ENCODE data around the gene PARVG. TPM values are rescaled to one million over a fixed set of nuclear protein-coding genes. Genes with fewer than 3 reads are reported as not detected.

Gene PARVG
- polyA plus RNA-seq, 1 donor (not counting 4 experiments of a cell fraction or from before 2014, with no cell fraction given) = not detected

GRCh38 chr22:44133161-44133560 lies 47.6 kb upstream of the PARVG start:
- TF ChIP-seq EZH2 (IDR thresholded peaks at IDR 0.05; ENCODE audit: low read length) = no peak
- TF ChIP-seq, protein P1, sequence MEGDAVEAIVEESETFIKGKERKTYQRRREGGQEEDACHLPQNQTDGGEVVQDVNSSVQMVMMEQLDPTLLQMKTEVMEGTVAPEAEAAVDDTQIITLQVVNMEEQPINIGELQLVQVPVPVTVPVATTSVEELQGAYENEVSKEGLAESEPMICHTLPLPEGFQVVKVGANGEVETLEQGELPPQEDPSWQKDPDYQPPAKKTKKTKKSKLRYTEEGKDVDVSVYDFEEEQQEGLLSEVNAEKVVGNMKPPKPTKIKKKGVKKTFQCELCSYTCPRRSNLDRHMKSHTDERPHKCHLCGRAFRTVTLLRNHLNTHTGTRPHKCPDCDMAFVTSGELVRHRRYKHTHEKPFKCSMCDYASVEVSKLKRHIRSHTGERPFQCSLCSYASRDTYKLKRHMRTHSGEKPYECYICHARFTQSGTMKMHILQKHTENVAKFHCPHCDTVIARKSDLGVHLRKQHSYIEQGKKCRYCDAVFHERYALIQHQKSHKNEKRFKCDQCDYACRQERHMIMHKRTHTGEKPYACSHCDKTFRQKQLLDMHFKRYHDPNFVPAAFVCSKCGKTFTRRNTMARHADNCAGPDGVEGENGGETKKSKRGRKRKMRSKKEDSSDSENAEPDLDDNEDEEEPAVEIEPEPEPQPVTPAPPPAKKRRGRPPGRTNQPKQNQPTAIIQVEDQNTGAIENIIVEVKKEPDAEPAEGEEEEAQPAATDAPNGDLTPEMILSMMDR (optimal IDR thresholded peaks at IDR 0.05 in 1 of 3, IDR thresholded peaks at IDR 0.05 in 1 of 3, conservative IDR thresholded peaks at IDR 0.05 in 1 of 3; ENCODE audit: extremely low read depth in 1 of 3, insufficient read depth in 2 of 3, low read length in 3 of 3) = no peak
- FAIRE-seq = no peak
- dilution Hi-C loops (cut with MboI; ENCODE audit: extremely low pct_ligation_motif_present, low sequenced_read_pairs) = no loop called here

DNA sequence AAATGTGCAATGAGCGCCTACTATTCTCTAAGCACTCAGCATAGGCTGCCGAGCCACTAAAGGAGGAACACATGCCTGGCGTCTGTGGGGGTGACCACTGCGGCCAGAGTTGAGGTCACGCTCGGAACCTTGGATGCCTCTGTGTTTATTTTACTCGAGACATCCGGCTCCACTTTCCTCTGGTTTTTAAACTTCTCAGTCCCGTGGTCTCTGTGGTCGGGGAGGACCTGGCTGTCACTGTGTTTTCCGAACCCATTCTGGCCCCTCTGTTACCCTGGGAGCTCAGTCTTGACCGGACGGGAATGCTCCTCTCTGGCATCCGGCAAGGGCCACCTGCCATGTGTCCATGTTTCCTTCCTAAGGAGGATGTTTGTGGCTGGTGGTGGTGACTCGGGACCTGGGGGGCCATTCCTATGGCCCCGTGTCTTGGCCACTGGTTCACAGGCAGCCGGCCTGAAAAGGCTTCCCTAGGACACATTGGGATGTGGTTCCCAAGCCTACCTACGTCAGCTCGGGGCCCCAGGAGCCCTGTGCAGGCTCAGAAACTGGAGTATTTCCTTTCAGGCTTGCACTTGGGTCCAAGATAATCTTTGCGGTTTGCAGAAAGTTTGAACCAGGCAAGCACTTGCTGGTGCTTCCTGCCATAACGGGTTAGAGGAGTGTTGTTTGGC lies 46.7 kb upstream of the PARVG start:
- dilution Hi-C loops (cut with MboI; ENCODE audit: extremely low pct_ligation_motif_present, low sequenced_read_pairs) = no loop called here
- Histone ChIP-seq H4K20me1 (ENCODE audit: control insufficient read depth, extremely low read depth, insufficient read depth, low read length) (no peaks in the 10 kb centered on the region), H3K36me3 (ENCODE audit: control insufficient read depth in 2 of 2, extremely low read depth in 1 of 2, insufficient read depth in 2 of 2, low read length in 2 of 2) (no peaks in the 10 kb centered on the region)

More at GRCh38 chr22:44133161-44133560, 47.6 kb upstream of the PARVG start:
- Histone ChIP-seq H3K27ac (ENCODE audit: control insufficient read depth, insufficient read depth, low read length) (no peak overlapping the region), H3K4me1 (ENCODE audit: control insufficient read depth, extremely low read depth, insufficient read depth, low read length) (no peaks in the 10 kb centered on the region), H3K9me1 (ENCODE audit: control insufficient read depth, extremely low read depth, insufficient read depth, low read length) (no peaks in the 10 kb centered on the region), H3K4me3 (ENCODE audit: control insufficient read depth in 2 of 3, extremely low read depth in 1 of 3, insufficient read depth in 2 of 3, low read depth in 1 of 3, low read length in 3 of 3) (no peak overlapping the region), H3K4me2 (ENCODE audit: control insufficient read depth, extremely low read depth, insufficient read depth, low read depth, low read length) (no peak overlapping the region), H3K36me3 (ENCODE audit: control insufficient read depth in 2 of 2, extremely low read depth in 1 of 2, insufficient read depth in 2 of 2, low read length in 2 of 2) (no peaks in the 10 kb centered on the region), H3K27me3 (ENCODE audit: control insufficient read depth, extremely low read depth, insufficient read depth, low read length) (peaks cover 3% of the 10 kb centered on the region), H3K9ac (ENCODE audit: control insufficient read depth, extremely low read depth, insufficient read depth, low read length) (no peak overlapping the region), H3K79me2 (ENCODE audit: control insufficient read depth, insufficient read depth, low read length) (no peaks in the 10 kb centered on the region), H3K9me3 (ENCODE audit: control insufficient read depth, low read depth, low read length) (peaks cover 5% of the 10 kb centered on the region), H2AFZ (ENCODE audit: control insufficient read depth, low read length) (no peak overlapping the region), H4K20me1 (ENCODE audit: control insufficient read depth, extremely low read depth, insufficient read depth, low read length) (no peaks in the 10 kb centered on the region)
- no peak for DNase-seq (ENCODE audit: low read depth, low spot score)

More for the DNA sequence above, 46.7 kb upstream of the PARVG start:
- no peak overlapping the region for H3K9ac ChIP-seq (ENCODE audit: control insufficient read depth, extremely low read depth, insufficient read depth, low read length)
- FAIRE-seq (no peak), DNase-seq (ENCODE audit: low read depth, low spot score) (no peak)
- H3K4me3 ChIP-seq (ENCODE audit: control insufficient read depth in 2 of 3, extremely low read depth in 1 of 3, insufficient read depth in 2 of 3, low read depth in 1 of 3, low read length in 3 of 3) = no peak overlapping the region
- no peaks in the 10 kb centered on the region for H3K9me1 ChIP-seq (ENCODE audit: control insufficient read depth, extremely low read depth, insufficient read depth, low read length)
- H3K27ac ChIP-seq (ENCODE audit: control insufficient read depth, insufficient read depth, low read length) = no peak overlapping the region
- peaks cover 3% of the 10 kb centered on the region for H3K27me3 ChIP-seq (ENCODE audit: control insufficient read depth, extremely low read depth, insufficient read depth, low read length)
- no peaks in the 10 kb centered on the region for H3K4me1 ChIP-seq (ENCODE audit: control insufficient read depth, extremely low read depth, insufficient read depth, low read length)
- no peak overlapping the region for H2AFZ ChIP-seq (ENCODE audit: control insufficient read depth, low read length)
- no peak for TF ChIP-seq EZH2 (IDR thresholded peaks at IDR 0.05; ENCODE audit: low read length)
- TF ChIP-seq, protein P1 (optimal IDR thresholded peaks at IDR 0.05 in 1 of 3, IDR thresholded peaks at IDR 0.05 in 1 of 3, conservative IDR thresholded peaks at IDR 0.05 in 1 of 3; ENCODE audit: extremely low read depth in 1 of 3, insufficient read depth in 2 of 3, low read length in 3 of 3) = no peak
- no peak overlapping the region for H3K4me2 ChIP-seq (ENCODE audit: control insufficient read depth, extremely low read depth, insufficient read depth, low read depth, low read length)
- H3K9me3 ChIP-seq (ENCODE audit: control insufficient read depth, low read depth, low read length) = peaks cover 5% of the 10 kb centered on the region
- no peaks in the 10 kb centered on the region for H3K79me2 ChIP-seq (ENCODE audit: control insufficient read depth, insufficient read depth, low read length)

Measured in keratinocyte (primary cell).